Measurements from ENCODE around the gene ANKRD34C.

- TF ChIP-seq ZFP30 (CRISPR knock-in tag; IDR thresholded peaks at IDR 0.05; ENCODE audit: borderline replicate concordance), result no peak
- no peak for TF ChIP-seq NR1H2 (CRISPR knock-in tag; IDR thresholded peaks at IDR 0.05)
- TF ChIP-seq NR2C1 (IDR thresholded peaks at IDR 0.05), result no peak
- no peak for TF ChIP-seq NR2C1 (tag; IDR thresholded peaks at IDR 0.05)
- TF ChIP-seq MLLT1 (IDR thresholded peaks at IDR 0.05), result no peak
- no peak for TF ChIP-seq CTCF (IDR thresholded peaks at IDR 0.05 in 2 of 3, conservative IDR thresholded peaks at IDR 0.05 in 1 of 3; ENCODE audit: insufficient read depth in 2 of 3, low read depth in 1 of 3, low read length in 3 of 3)
- no peak for TF ChIP-seq FOXA3 (CRISPR knock-in tag; conservative IDR thresholded peaks at IDR 0.05 in 1 of 2, IDR thresholded peaks at IDR 0.05 in 1 of 2)
- TF ChIP-seq ZNF311 (CRISPR knock-in tag; IDR thresholded peaks at IDR 0.05), result no peak
- no peak for TF ChIP-seq ZNF24 (IDR thresholded peaks at IDR 0.05)
- TF ChIP-seq SMAD3 (CRISPR knock-in tag; conservative IDR thresholded peaks at IDR 0.05), result no peak
- TF ChIP-seq SOX6 (IDR thresholded peaks at IDR 0.05), result no peak
- no peak for TF ChIP-seq EP300 (IDR thresholded peaks at IDR 0.05; ENCODE audit: low read length)
- TF ChIP-seq HMGN3 (IDR thresholded peaks at IDR 0.05; ENCODE audit: borderline replicate concordance, extremely low read depth, insufficient read length, low read depth, low read length), result no peak
- no peak for TF ChIP-seq ZNF224 (CRISPR knock-in tag; IDR thresholded peaks at IDR 0.05)
Measured at GRCh38 chr15:79257454-79257853, 25.1 kb upstream of the ANKRD34C start.

All from K562 (cell line).